Esophagus mucosa (tissue), 1 donor: ENCODE data around the gene SPECC1. TPM values are rescaled to one million over a fixed set of nuclear protein-coding genes. Genes with fewer than 3 reads are reported as not detected.
A peak's percentile ranks its signal among the peaks of the same experiment; 100 is the strongest.
"Not testable (repeated sequence)": the region's sequence is repeated elsewhere in the genome, so short reads cannot be mapped to it uniquely, and the experiment has no call there.

Experiments used
- ATAC-seq: fragments of 200-7000 bp; cut with Tn5 transposase; one replicate; pipeline ENCODE4 v1.9.1; 2020
- total RNA-seq: library from RNA; stranded (reverse); gene quantifications from one replicate; pipeline ENCODE4 v1.2.4, GENCODE V29; 2023
- donor health status: DM: yes; HTN: yes; CAD: no.

SPECC1 gene
- total RNA-seq, 1 donor from 2014 or later, result 13.8 TPM

GRCh38 chr17:20321357-20321756 is 312.2 kb downstream of the SPECC1 start:
- peak; percentile 45 for ATAC-seq

GRCh38 chr17:20327739-20328138 is 318.6 kb downstream of the SPECC1 start:
- ATAC-seq, result not testable (repeated sequence)

GRCh38 chr17:20351405-20351804 is 342.2 kb downstream of the SPECC1 start:
- not testable (repeated sequence) for ATAC-seq

GRCh38 chr17:20352567-20352966 is 343.4 kb downstream of the SPECC1 start:
- not testable (repeated sequence) for ATAC-seq

GRCh38 chr17:20363846-20364245 is 354.7 kb downstream of the SPECC1 start:
- not testable (repeated sequence) for ATAC-seq

Other genes with a start within 250 kb of the SPECC1 start
- gene ULK2, start 141.4 kb upstream of the SPECC1 start, total RNA-seq, result 8.4 TPM
- 20.6 TPM for gene AKAP10, start 31.5 kb upstream of the SPECC1 start, total RNA-seq